Skin epidermis (tissue), 12 donors: ENCODE results near the gene GRIK4.

ENCODE experiments used
- H3K27ac ChIP-seq, 21 experiments: fragments of 200-600 bp; sonication (generic) in 11 of 21; one replicate each; pipeline ENCODE4 v1.5.0; 2020; ENCODE audit warnings: mild to moderate bottlenecking in 3 of 21, inconsistent platforms in 2 of 21, moderate library complexity in 2 of 21
- H3K4me3 ChIP-seq, 7 experiments: fragments of 200-600 bp; sonication (generic) in 2 of 7; one replicate each; pipeline ENCODE4 v1.5.0; 2020; ENCODE audit warnings: inconsistent platforms in 2 of 7, mild to moderate bottlenecking in 2 of 7, moderate library complexity in 1 of 7

Gene GRIK4

DNA sequence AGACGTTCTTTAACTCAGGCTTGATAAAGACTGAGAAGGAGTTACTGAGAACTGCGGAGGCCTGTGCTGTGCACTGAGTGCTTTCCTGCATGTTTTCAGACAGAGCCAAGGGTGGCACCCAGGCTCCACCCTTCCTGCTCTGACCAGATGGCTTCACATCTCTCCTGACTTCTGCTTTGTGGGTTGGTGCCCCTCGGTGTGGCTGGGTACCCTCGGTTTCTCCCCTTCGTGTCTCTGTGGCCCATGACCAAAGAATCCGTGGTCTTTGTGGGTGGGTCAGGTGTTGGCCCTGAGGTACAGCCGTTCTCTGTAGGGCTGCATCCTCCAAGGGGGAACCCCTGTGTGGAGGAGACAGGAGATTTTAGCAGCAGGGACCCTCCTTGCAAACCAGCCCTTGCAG lies 34.3 kb downstream of the GRIK4 start:
- Histone ChIP-seq H3K4me3 (no peak overlapping the region), H3K27ac (no peak overlapping the region)

DNA sequence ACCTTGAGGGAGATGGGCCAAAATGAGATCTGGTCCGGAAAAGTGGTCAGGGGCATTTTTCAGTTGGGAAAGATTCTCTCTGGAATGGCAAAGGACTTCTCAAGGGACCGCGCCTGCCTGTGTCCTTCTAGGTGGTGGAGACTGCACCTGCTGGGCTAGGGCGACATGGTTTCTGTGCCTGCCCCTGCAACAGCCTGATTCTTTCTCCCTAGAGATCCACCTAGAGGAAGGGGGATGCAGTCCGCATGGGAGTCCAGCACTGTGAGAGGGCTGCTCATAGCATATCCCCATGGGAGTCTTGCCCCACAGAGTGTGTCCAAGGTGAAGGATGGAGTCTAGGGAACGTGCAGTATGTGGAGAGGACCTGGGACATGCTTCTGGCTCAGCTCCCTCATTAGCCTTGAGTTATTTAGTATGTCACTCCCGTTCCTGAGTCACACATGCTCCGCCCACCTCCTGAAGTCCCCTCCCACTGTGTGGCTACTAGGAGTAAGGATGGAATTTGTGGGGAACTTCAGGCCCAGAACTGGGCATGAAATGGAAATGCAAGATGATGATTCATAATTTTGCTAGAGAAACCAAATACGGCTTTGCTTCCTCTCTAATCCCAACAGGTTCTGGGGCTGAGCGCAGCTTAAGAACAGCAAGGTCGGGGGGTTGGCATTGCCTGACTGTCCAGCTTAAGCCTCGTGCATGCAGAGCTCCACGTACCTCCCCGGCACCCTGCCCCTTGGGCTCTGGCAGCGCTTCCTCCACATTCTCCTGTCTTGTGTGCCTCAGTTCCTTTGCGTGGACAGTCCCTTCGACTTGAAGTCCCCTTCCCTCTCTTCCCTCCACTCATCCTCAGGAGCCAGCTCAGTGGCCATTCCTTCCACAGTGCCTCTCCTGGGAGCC lies 35.0 kb downstream of the GRIK4 start:
- Histone ChIP-seq H3K27ac (peak overlapping the region in 12 of 21 experiments; percentile 5 to 76 (median 52)), H3K4me3 (no peak overlapping the region)

DNA sequence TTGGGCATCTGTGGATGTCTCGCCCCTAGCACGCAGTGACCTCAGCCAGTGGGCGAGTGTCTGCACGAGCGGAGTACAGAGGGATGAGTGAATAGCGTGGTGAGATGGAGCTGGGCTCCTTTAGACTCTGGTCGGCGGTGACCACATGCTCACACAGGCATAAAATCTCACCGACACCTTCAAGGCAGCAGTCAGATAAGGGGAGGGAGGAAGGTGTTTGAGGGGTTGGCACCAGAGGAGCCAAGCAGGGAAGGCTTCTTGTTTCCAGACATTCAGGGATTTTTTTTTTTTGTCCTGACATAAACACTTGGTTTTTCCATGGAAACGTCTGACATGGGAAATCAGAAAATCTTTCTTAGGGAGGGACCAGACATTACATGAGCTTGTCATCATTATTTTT lies 35.8 kb downstream of the GRIK4 start:
- peak overlapping the region in 12 of 21 experiments; percentile 5 to 76 (median 52) for H3K27ac ChIP-seq
- H3K4me3 ChIP-seq = no peak overlapping the region

DNA sequence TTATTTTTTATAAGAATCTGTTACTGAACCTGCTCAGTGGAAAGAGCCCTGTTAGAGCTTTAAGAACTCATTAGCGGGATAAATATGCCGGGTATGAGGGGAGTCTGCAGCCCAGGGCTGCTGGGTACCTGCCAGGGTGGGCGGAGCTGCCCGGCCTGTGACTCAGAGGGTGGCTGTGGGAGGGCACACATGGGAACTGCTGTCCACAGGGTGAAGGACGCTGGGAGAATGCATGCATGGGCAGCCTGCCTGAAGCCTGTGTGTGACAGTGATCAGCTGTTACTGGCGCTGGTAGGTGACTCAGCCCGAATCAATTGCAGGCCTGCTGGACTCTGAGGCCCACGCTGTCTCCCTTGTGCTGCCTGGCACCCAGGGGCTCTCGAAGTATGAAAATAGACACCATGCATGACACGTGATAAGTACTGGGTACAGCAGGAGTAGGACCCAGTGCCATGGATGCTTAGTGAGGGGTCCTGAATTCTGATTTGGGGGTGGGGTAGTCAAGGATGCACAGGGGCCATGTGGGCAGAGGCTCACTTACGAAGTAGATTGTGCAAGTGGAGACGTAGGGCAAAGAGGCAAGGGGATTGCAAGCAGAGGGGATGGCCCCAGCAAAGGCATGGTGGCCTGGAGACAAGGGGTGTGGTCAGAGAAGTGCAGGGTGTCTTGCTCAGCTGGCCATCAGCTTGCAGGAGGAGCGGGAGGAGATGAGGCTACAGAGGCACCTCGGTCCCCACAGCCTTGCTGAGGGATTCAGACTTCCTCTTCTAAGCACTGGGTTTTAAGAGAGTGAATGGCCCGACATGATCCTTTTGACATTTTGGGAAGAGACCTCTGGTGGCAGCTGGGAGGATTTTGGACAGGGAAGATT lies 36.5 kb downstream of the GRIK4 start:
- Histone ChIP-seq H3K27ac (peak overlapping the region in 6 of 21 experiments; percentile 3 to 67 (median 52)), H3K4me3 (no peak overlapping the region)

DNA sequence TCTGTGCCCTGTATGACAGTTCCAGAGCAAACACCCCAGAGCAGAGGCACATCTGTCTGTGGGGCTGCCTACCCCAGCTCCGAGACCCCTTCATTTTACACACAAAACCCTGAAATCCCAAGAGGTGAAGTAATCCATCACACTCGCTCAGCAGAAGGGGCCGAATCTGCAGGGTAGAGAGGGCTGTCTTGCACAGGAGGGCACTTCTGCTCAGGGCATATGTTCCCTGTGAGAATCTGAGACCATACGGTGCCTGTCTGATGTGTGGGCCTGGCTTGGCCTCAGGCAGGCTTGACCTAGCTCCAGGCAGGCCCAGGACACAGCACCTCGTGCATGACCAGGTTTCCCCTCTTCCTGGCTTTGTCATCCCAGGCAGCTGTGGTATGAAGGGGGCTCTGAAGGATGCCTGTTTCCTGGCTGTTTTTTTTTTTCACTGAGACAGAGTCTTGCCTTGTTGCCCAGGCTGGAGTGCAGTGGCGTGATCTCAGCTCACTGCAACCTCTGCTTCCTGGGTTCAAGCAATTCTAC lies 37.2 kb downstream of the GRIK4 start:
- H3K4me3 ChIP-seq = no peak overlapping the region
- peak overlapping the region in 7 of 21 experiments; percentile 3 to 67 (median 39) for H3K27ac ChIP-seq

DNA sequence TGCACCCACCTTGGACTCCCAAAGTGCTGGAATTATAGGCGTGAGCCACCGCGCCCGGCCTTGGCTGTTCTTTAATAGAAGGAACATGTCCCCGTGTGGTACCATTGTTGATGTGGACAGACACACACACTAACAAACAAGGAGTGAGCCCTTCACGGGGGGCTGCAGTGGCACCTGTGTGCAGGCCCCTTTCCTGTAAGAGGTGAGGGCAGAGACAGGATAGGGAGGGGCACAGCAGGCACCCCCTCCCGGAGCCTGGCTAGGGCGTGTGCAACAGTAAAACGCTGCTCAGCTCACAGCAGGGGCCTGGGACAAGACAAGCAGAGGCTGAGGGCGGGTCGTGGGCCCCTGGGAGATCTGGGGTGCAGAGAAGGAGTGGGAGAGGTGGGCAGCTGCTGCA lies 37.8 kb downstream of the GRIK4 start:
- H3K4me3 ChIP-seq = no peak overlapping the region
- no peak overlapping the region for H3K27ac ChIP-seq

DNA sequence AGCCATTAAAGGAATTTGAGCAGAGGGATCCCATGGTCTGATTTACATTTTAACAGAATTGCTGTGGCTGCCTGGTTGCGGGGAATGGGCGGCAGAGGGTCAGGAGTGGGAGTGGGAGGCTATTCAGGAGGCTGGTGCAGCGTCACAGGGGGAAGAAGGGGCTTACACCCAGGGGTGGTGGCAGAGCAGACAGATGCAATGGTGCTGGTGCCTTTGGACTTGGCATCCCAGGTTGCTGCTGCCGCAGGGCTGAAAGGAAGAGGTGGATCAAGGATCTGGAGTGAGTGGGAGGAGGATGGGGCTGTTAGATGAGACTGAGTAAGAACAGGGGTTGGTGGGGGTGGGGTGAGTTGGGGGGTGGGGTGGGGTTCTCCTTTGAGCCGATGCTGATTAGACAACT lies 38.5 kb downstream of the GRIK4 start:
- Histone ChIP-seq H3K4me3 (no peak overlapping the region), H3K27ac (no peak overlapping the region)

DNA sequence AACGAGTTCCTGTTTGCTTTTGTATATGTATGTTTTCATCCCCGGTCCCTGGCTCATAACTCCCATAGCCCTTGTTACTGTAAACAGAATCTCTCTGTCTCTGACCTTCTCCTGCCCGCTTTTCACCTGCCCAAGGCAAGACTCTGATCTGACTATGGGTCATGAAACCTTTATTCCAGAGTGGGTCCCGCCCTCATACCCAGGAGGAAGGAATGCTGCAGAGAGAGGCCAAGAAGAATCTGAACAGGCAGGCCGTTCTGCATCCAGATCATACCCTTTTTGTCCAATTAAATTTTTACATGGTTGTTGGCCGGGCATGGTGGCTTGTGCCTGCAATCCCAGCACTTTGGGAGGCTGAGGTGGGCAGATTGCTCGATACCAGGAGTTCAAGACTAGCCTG lies 39.6 kb downstream of the GRIK4 start:
- H3K4me3 ChIP-seq = no peak overlapping the region
- no peak overlapping the region for H3K27ac ChIP-seq

DNA sequence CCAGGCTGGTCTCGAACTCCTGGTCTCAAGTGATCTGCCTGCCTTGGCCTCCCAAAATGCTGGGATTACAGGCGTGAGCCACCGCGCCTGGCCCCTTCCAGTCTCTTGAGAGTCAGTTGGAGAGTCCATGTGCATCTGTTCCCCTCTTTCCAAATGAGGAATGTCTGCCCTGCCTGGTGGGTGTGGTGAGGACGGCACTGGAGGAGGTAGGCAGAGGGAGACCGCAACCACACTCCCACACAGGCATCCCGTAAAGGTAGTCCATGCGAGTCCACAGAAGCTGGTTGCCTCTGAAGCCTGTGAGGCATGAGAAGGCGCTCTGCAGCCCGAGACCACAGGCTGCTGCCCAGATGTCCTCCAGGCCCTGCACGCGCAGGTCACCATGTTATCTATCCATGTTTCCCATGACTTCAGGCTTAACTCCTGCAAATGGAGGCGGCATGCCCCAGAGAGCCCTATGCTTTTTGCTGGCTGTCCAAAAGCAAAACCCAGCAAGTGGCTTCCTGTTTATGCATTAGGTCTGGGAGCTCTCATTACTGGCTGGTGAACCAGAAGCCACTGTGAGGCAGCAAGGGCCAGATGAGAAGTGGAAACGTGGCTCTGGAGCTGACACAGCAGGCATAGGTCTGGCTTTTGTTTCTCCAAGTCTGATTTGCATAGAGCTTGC lies 43.4 kb downstream of the GRIK4 start:
- Histone ChIP-seq H3K4me3 (no peak overlapping the region), H3K27ac (no peak overlapping the region)

DNA sequence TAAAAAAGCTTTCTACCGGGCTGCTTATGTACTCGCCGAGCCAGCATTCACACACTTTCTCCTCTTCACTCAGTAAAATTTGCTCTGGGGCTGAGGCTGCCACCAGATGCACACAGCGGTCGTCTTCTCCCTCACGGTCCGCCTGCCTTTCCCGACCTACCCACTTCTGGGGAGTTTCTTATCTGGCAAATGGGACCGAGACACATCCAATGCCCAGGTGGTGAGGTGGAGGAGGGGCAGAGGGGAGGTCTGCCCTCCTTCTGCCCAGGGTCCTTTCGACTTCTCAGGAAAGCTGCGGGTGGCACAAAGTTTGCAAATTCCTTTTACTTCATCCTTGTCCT lies 43.9 kb downstream of the GRIK4 start:
- Histone ChIP-seq H3K4me3 (no peak overlapping the region), H3K27ac (no peak overlapping the region)

DNA sequence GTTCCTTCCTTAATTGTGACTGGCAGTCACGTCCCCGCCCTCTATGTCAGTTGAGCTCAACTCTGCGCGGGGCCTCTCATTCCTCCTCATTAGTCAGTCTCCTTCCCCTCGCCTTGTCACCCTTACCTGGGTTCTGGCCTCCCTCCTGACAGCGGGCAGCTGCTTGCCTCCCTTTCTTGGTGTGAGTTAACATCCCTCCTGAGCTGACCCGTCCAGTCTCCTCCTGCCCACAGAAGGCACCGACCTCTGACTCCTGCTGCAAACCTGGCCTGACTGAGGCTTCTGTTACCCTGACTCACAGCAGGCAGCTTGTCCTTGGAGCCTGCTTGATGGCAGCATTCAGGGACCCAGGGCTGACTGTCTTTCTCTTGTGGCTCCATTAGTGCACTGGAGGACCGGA lies 45.2 kb downstream of the GRIK4 start:
- Histone ChIP-seq H3K4me3 (no peak overlapping the region), H3K27ac (no peak overlapping the region)

DNA sequence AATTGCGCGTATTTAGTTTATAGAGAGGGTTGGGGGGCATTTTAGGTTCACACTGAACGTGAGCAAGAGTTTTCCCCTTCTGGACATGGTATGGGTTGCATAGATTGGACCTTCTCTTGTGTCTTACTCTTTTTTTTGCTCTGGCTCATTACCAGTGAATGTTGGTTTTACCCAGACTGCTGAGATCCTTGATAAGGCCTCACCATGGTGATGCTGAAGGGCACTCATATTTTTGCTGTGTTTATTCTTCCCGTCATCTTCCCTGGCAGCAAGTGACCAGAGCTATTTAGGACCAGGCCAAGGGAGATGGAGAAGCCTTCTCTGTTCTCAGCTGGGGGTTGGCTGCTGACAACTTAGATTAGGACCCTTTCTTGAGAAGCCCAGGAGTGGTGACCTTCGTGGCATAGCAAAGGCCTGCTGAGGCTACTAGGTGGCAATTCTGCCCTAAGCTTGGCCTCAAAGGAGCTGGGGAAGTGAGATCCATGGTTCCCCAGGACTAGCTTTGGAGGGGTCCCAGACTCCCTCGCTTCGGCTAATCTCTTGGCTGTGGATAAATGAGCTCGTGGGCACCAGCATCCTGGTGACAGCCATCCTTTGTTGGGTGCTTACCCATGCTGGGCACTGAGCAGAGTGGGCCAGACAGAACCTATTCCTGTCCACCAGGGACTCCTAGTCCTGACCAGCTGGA lies 47.3 kb downstream of the GRIK4 start:
- Histone ChIP-seq H3K27ac (no peak overlapping the region), H3K4me3 (no peak overlapping the region)

DNA sequence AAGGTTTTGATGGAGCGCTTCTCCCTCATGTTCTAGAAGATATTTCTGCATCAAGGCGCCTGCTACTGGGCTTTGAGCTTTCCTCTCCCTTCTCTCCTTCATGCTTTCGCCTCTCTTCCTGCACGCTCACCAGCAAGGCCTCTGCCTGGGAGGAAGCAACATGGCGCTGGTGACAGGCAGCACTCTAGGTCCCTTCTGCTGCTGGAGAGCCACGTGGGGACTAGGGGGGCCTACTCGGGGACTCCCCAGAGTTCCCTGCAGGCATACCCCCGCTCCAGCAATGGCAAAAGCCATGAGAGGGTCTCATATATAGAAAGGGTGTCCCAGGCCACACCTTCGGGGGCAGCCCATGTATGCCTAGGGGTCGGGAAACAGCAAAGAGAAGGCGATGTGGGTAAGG lies 49.7 kb downstream of the GRIK4 start:
- Histone ChIP-seq H3K27ac (no peak overlapping the region), H3K4me3 (no peak overlapping the region)

DNA sequence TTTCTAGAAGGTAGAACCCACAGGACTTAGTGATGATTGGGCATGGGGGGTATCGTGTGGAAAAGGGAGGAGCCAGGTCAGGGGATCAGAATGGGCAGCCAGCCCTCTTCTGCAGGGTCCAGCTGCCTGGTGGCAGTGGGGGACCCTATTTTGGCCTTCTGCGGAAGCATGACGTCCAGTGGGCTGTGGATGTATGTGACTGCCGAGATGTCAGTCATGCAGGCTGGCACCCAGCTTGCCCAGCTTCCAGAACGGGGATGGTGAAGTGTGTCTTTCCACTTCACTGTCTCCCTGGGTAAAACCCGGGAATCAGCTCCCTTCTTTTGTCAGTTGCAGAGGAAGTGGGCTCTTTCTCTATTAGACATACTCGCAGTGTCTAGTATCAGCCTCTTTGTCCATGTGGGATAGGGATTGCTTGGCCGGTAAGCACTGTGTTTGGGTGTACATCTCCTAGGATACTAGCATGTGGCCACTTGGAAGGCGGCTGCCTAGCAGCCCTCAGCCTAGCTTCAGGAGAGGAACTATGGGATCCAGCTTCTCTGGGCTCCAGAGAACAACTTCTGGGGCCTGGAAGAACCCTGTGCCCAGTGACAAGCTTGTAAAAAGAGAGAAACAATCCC lies 51.4 kb downstream of the GRIK4 start:
- H3K27ac ChIP-seq = peak overlapping the region in 1 of 21 experiments; percentile 47

DNA sequence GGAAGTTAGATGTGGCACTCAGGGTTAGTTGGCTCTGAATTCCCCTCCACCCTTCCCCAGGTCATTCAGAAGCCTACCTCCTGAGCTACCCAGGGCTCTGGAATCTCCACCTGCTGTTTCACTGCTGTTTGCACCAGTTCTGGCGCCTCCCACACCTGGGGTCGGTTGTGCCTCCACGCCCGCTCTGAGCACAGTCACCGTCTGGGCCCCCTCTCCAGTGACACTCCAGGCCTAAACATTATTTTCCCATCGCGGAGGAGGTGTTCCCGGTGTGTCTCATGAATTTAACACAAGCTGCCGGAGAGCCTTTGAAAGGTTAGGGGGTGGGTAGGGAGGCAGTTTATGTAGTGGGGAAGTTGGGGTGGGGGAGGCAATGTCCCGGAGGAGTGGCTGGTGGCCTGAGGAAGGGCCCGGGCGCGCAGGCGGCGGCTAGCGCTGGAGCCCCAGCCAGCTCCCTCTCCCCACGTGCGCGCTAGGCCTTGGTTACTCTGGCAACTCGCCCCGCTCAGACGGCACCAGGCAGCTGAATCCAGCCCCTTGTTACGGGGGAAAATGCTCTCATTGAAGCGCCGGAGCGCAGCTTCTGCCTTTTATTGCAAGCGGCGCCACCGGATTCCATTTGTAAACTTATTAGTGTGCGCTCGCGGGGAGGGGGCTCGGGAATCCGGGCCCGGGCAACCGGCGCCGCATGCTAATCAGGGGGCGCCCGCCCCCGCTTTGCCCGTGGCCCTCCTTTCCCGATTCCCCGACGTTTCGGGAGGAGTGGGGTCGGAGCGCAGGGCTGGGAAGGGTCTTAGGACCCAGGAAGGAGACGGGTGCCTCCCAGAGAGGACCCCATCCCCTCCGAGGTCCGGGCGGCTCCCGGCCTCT lies 52.4 kb downstream of the GRIK4 start:
- Histone ChIP-seq H3K4me3 (peak overlapping the region in 5 of 7 experiments; percentile 17 to 30 (median 20)), H3K27ac (peak overlapping the region in 3 of 21 experiments; percentile 4 to 53 (median 14))

More for the DNA sequence above, 51.4 kb downstream of the GRIK4 start:
- no peak overlapping the region for H3K4me3 ChIP-seq

DNA sequence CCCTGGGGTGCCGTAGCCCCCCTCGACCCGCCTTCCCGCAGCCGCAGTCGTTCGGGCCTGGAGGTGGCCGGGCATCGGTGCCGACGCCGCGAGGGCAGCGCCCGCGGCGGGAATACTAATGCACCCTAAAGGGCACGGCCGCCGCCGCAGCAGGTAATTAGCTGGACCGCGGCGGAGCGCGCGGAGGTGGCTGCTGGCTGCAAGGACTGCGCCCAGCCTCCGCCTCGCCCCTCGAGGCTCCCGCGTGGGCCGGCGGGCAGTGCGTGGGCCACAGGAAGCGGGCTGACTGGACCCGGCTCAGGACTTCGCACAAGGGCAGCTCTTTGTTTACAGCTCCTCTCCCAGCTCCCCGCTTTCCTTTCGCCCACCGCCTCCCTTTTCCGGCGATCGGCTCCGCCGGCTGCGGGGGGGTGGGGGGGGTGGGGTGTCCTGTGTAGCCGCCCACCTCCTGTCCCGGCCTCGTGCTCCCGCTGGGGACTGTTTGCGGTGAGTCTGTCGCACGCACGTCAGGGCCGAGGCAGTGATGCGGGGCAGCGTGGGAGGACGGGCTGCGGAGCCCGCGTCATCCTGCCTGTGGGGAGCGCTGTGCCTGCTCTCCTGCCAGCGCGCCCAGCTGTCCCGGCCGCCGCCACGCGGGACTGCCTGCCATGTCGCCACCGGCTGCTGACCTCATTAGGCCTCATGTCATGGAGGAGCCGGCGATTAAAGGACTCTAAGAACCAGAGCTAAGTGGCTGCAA lies 53.2 kb downstream of the GRIK4 start:
- Histone ChIP-seq H3K4me3 (peak overlapping the region; percentile 9 to 30 (median 18)), H3K27ac (peak overlapping the region in 2 of 21 experiments; percentile 14 to 53)

DNA sequence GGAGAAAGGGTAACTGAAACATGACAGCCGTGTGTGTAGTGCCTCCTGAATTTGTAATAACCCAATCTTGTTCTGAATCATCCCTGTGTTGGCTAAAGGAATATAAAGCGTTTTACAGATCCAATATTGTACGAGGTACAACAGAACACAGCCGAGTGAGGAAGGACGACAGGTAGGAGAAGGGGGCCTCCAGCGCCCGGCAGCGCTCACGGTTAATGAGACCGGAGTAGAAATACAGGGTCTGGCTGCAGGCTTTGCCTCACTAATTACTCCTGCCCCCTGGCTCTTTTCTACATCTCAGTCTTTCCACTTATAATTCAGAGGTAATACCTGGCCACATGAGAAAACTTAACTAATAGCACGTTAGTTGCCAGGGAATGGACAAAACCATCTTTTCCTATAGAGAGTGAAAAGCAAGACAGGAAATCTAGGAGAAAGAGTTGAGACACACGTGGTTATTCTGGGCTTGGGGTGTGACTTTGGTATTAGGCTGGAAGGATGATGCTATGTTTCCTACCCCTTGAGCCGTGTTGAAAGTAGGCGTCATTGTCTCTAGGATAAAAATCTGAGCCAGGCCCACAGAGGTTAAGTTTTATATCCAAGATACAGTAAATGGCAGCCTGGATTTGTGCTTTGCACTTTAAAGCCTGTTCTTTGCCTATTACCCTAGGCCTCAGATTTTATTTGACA lies 54.1 kb downstream of the GRIK4 start:
- H3K27ac ChIP-seq = no peak overlapping the region

More for the DNA sequence above, 54.1 kb downstream of the GRIK4 start:
- no peak overlapping the region for H3K4me3 ChIP-seq
